ENCODE results near the gene FKBP2.

The FKBP2 gene

GRCh38 chr11:64219755-64220154, 21.1 kb upstream of the FKBP2 start:
- DNase-seq: no peak

DNA sequence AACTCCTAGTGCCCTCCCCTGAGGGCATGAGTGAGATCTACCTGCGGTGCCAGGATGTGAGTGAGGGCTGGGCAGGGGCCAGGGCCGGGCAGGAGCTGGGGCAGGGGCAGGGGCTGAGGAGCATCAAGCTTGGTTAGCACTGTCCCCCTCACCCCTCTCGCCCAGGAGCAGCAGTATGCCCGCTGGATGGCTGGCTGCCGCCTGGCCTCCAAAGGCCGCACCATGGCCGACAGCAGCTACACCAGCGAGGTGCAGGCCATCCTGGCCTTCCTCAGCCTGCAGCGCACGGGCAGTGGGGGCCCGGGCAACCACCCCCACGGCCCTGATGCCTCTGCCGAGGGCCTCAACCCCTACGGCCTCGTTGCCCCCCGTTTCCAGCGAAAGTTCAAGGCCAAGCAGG, 20.6 kb upstream of the FKBP2 start:
- DNase-seq: no peak

DNA sequence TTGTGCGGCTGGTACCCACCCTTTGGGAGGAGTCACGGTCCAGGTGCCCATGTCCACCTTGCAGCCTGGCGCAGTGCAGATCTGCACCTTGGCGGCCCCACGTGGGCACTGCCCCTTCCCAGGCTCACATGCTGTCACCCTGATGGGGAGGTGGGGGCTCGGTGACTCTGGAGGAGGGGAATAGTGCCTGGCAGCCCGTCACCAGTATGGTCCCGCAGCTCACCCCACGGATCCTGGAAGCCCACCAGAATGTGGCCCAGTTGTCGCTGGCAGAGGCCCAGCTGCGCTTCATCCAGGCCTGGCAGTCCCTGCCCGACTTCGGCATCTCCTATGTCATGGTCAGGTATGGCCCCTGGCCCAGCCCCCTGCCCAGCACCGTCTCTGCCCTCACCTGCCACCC, 20.1 kb upstream of the FKBP2 start:
- no peak for DNase-seq

- no peak for DNase-seq
These were observed 18.3 kb upstream of the FKBP2 start for GRCh38 chr11:64222651-64223000.

DNA sequence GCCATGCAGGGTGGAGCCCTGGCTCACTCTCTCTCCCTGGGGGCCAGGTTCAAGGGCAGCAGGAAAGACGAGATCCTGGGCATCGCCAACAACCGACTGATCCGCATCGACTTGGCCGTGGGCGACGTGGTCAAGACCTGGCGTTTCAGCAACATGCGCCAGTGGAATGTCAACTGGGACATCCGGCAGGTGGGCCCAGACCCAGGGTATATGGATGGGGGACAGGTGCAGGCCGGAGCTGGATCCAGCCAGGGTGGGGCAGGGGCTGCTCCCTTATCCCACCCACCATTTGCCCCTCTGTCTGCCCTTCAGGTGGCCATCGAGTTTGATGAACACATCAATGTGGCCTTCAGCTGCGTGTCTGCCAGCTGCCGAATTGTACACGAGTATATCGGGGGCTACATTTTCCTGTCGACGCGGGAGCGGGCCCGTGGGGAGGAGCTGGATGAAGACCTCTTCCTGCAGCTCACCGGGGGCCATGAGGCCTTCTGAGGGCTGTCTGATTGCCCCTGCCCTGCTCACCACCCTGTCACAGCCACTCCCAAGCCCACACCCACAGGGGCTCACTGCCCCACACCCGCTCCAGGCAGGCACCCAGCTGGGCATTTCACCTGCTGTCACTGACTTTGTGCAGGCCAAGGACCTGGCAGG, 17.8 kb upstream of the FKBP2 start:
- DNase-seq: no peak

DNA sequence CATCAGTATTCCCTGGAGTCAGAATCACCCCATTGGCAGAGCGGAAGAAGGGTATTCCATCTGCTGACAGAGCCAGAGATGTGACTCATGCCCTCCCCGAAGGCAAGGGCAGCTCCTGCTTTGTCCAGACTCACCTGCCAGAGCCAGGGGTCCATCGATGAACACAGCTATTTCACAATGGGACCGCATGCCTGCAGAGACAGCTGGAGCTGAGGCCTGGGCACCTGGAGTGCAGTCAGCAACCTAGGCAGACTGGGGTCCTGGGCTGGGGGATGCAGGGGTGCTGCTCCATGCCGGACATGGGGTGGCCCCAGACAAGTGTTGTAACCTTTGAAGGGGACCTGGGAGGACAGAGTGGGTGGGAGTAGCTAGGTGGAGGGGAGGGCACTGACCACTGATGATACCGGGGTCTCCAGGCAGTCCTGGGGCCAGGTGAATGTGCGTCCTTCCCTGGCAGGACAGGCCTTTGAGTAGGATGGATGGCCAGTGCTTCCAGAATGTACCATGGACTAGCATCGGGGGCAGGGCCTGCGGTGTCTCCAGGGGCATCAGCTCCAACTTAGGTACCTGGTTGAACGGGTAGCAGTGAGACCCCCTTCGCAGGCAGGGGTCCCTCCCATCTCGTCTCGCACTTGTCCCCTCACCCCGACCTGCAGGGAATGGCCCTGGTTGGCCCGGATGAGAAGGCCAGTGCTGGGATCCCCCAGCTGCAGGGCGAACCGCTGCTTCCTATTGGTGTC, 16.6 kb upstream of the FKBP2 start:
- no peak for DNase-seq

GRCh38 chr11:64224891-64225607, 15.8 kb upstream of the FKBP2 start:
- DNase-seq: no peak

- peak; percentile 28 for DNase-seq
These were observed 15.0 kb upstream of the FKBP2 start, which contains the start of the genes NUDT22 and TRPT1 for GRCh38 chr11:64225608-64226506. TSS of gene NUDT22 (plus strand) at chr11:64226274. CDS start at chr11:64226653, 379 bp downstream. TSS of gene TRPT1 (minus strand) at chr11:64226186. CDS start at chr11:64225860, 326 bp downstream.

DNA sequence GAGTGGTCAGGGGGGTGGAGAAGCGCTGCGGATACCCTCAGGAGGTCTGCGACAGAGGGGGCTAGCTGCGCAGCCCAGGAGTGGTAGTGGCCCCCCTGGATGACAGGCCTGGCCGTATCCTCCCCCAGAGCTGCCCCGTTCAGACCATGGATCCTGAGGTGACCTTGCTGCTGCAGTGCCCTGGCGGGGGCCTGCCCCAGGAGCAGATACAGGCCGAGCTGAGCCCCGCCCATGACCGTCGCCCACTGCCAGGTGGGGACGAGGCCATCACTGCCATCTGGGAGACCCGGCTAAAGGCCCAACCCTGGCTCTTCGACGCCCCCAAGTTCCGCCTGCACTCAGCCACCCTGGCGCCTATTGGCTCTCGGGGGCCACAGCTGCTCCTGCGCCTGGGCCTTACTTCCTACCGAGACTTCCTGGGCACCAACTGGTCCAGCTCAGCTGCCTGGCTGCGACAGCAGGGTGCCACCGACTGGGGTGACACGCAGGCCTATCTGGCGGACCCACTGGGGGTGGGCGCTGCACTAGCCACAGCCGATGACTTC, 14.3 kb upstream of the FKBP2 start:
- DNase-seq: no peak

DNA sequence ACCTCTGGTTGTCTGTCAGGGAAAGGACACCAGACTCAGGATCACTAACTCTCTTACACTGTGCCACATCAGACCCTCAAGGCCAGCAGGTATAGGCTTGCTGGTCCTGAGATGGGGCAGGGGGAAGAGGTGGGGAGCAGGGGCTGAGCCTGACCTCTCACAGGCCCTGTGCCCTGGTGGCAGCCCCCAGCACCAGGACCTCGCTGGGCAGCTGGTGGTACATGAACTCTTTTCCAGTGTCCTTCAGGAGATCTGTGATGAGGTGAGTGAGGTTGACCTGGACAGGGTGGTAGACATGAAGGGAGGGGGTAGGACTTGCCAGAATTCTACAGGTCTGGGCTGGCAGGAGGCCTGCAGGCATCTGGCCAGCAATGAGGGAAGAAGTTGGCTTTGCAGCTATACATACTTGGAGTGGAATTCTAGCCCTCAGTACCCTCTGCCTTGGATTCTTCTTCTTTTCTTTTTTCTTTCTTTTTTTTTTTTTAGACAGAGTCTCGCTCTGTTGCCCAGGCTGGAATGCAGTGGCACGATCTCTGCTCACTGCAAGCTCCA, 13.4 kb upstream of the FKBP2 start:
- no peak for DNase-seq

DNA sequence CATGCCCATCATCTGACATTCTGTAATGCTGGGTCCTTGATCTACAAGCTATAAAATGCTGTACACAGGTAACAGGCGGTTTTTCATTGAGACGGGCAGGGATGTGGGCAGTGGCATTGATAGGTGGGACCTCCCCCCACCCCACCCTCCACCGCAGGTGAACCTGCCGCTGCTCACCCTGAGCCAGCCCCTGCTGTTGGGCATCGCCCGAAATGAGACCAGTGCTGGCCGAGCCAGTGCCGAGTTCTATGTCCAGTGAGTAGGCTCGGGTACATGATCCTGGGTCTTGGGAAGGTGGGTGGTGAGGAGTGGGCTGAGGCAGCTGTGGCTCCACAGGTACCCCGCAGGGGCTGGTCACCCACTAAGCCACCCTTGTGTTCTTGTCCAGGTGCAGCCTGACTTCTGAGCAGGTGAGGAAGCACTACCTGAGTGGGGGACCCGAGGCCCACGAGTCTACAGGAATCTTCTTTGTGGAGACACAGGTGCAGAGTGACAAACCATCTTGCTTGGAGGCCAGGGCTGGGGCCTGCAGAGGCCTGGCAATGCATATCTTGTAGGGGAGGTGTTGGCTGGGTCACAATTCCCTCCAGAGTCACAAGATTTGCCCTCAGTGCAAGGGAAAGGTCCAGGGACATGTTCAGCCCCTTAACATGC, 11.7 kb upstream of the FKBP2 start:
- DNase-seq: no peak

DNA sequence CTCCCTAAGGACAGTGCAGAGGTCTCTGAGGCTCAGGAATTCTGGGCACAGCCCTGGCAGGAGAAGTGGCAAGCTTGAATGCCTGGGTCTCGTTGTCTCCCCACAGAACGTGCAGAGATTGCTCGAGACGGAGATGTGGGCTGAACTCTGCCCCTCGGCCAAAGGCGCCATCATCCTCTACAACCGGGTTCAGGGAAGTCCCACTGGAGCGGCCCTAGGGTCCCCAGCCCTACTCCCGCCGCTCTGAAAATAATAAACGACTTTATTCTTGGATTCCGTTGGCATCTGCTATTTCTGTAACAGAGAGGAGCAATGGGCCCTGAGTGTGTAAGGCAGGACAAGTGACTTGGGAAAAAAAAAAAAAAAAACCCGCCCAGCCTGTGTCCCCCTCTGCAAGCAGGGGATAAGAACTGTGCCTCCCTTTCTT, 11.1 kb upstream of the FKBP2 start:
- DNase-seq: no peak

GRCh38 chr11:64230171-64230984, 10.5 kb upstream of the FKBP2 start, which contains the start of gene DNAJC4:
TSS of gene DNAJC4 (plus strand) at chr11:64230548. CDS start at chr11:64230855, 307 bp downstream.
- DNase-seq: peak; percentile 71

- DNase-seq: no peak
These were observed 9.9 kb upstream of the FKBP2 start for GRCh38 chr11:64230985-64231365.

DNA sequence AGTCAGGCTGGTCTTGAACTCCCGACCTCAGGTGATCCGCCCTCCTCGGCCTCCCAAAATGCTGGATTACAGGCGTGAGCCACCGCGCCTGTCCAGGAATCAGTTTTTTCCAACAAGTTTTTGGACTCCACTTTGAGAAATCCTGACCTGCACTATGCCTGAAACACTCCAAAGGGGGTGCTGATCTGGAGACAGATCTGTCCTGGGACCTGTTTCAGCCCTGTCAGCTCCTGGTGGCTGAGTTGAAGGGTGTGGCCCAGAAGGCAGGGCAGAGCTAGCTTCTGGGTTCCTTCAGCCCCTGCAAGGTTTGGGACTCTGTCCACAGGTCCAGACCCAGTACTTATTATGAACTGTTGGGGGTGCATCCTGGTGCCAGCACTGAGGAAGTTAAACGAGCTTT, 9.3 kb upstream of the FKBP2 start:
- DNase-seq: no peak

DNA sequence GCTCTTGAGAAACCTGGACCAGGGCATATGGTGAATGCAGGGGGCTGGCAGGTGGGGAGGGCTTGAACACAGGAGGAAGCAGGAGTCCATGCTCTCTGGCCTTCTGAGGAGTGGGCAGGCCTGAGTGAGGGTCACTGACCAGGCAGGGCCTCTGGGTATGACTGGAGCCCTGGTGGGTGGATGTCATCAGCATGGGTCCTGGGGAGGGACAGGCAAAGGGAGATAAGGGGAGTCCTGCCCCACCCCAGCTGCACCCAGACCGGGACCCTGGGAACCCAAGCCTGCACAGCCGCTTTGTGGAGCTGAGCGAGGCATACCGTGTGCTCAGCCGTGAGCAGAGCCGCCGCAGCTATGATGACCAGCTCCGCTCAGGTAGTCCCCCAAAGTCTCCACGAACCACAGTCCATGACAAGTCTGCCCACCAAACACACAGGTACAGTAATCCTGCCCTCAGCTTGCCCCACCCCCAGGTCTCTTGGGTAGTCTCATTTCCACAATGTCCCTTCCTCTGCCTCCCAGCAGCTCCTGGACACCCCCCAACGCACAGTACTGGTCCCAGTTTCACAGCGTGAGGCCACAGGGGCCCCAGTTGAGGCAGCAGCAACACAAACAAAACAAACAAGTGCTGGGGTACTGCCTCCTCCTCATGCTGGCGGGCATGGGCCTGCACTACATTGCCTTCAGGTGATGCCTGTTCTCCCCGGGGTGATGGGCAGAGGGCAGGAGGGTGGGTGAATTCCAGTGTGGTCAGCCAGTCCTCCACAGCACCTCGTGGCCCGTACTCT, 8.5 kb upstream of the FKBP2 start:
- DNase-seq: no peak

GRCh38 chr11:64232967-64233315, 8.0 kb upstream of the FKBP2 start:
- no peak for DNase-seq

- DNase-seq: no peak
These were observed 6.8 kb upstream of the FKBP2 start, which contains the start of gene VEGFB for GRCh38 chr11:64233913-64234586. TSS of gene VEGFB (plus strand) at chr11:64234584. CDS start at chr11:64234834, 250 bp downstream.
